ENCODE results near the gene RC3H2.
"Not testable (repeated sequence)": the region's sequence is repeated elsewhere in the genome, so short reads cannot be mapped to it uniquely, and the experiment has no call there.

The RC3H2 gene

GRCh38 chr9:122929796-122930354 is 24.7 kb upstream of the RC3H2 start:
- H3K4me3 ChIP-seq (ENCODE audit: low read depth, low read length): no peak overlapping the region

GRCh38 chr9:122923947-122924346 is 18.8 kb upstream of the RC3H2 start:
- H3K4me3 ChIP-seq (ENCODE audit: low read depth, low read length): no peak overlapping the region

GRCh38 chr9:122922713-122923112 is 17.6 kb upstream of the RC3H2 start:
- H3K4me3 ChIP-seq (ENCODE audit: low read depth, low read length): no peak overlapping the region

- no peak overlapping the region for H3K4me3 ChIP-seq (ENCODE audit: low read depth, low read length)
These were observed 13.2 kb upstream of the RC3H2 start for GRCh38 chr9:122918310-122918709.

- peak within 1 kb of the TSS; percentile 93 for H3K4me3 ChIP-seq (ENCODE audit: low read depth, low read length)
These were observed 8.0 kb upstream of the RC3H2 start, which contains the start of gene ZBTB6 for GRCh38 chr9:122912964-122913673. Gene ZBTB6, minus strand, starts transcription at chr9:122913323. Its CDS starts 1,251 bp downstream, at chr9:122912072.

GRCh38 chr9:122912671-122912963 is 7.5 kb upstream of the RC3H2 start:
- H3K4me3 ChIP-seq (ENCODE audit: low read depth, low read length): peak overlapping the region; percentile 93

- not testable (repeated sequence) for H3K4me3 ChIP-seq (ENCODE audit: low read depth, low read length)
These were observed 963 bp upstream of the RC3H2 start for GRCh38 chr9:122906122-122906521.

- peak overlapping the region; percentile 96 for H3K4me3 ChIP-seq (ENCODE audit: low read depth, low read length)
These were observed 715 bp downstream of the RC3H2 start for GRCh38 chr9:122904466-122904822.

- H3K4me3 ChIP-seq (ENCODE audit: low read depth, low read length): no peak overlapping the region
These were observed 4.4 kb downstream of the RC3H2 start for GRCh38 chr9:122900791-122901190.

- H3K4me3 ChIP-seq (ENCODE audit: low read depth, low read length): no peak overlapping the region
These were observed 7.2 kb downstream of the RC3H2 start for GRCh38 chr9:122897969-122898368.

- no peak overlapping the region for H3K4me3 ChIP-seq (ENCODE audit: low read depth, low read length)
These were observed 16.7 kb downstream of the RC3H2 start for GRCh38 chr9:122888480-122888879.

- no peak overlapping the region for H3K4me3 ChIP-seq (ENCODE audit: low read depth, low read length)
These were observed 22.0 kb downstream of the RC3H2 start for GRCh38 chr9:122883125-122883524.

GRCh38 chr9:122879443-122879842 is 25.7 kb downstream of the RC3H2 start:
- no peak overlapping the region for H3K4me3 ChIP-seq (ENCODE audit: low read depth, low read length)

GRCh38 chr9:122875523-122875922 is 29.6 kb downstream of the RC3H2 start:
- no peak overlapping the region for H3K4me3 ChIP-seq (ENCODE audit: low read depth, low read length)

GRCh38 chr9:122867276-122867675 is 37.9 kb downstream of the RC3H2 start:
- not testable (repeated sequence) for H3K4me3 ChIP-seq (ENCODE audit: low read depth, low read length)

- no peak overlapping the region for H3K4me3 ChIP-seq (ENCODE audit: low read depth, low read length)
These were observed 39.1 kb downstream of the RC3H2 start for GRCh38 chr9:122866079-122866478.

- no peak overlapping the region for H3K4me3 ChIP-seq (ENCODE audit: low read depth, low read length)
These were observed 39.9 kb downstream of the RC3H2 start for GRCh38 chr9:122865300-122865699.

- no peak overlapping the region for H3K4me3 ChIP-seq (ENCODE audit: low read depth, low read length)
These were observed 41.8 kb downstream of the RC3H2 start for GRCh38 chr9:122863407-122863806.

GRCh38 chr9:122860319-122861142 is 44.6 kb downstream of the RC3H2 start:
- no peak overlapping the region for H3K4me3 ChIP-seq (ENCODE audit: low read depth, low read length)

- no peak overlapping the region for H3K4me3 ChIP-seq (ENCODE audit: low read depth, low read length)
These were observed 47.3 kb downstream of the RC3H2 start for GRCh38 chr9:122857815-122858214.

GRCh38 chr9:122852085-122852786 is 52.9 kb downstream of the RC3H2 start:
- H3K4me3 ChIP-seq (ENCODE audit: low read depth, low read length): not testable (repeated sequence)

Data from iPS-11a (cell line).